Vagina (tissue), 2 donors: Measurements from ENCODE around the gene ANKZF1. TPM values are rescaled to one million over a fixed set of nuclear protein-coding genes. Genes with fewer than 3 reads are reported as not detected.

ENCODE experiments used
- DNase-seq, 2 donors: peaks; one replicate each; pipeline ENCODE4 v3.0.0-alpha.2; 2017; ENCODE audit errors: extremely low spot score in 2 of 2
- H3K27ac ChIP-seq: fragments of 200-600 bp; sonication (generic); one replicate; pipeline ENCODE4 v1.5.1; 2019
- H3K27me3 ChIP-seq: fragments of 200-600 bp; sonication (generic); one replicate; pipeline ENCODE4 v1.5.1; 2019
- H3K36me3 ChIP-seq, 2 donors: fragments of 200-600 bp; sonication (generic); one replicate each; pipeline ENCODE4 v1.5.1; 2017 to 2019
- H3K4me1 ChIP-seq: fragments of 200-600 bp; sonication (generic); one replicate; pipeline ENCODE4 v1.5.1; 2019
- H3K4me3 ChIP-seq, 2 donors: fragments of 200-600 bp; sonication (generic); 1 replicate in 1 of 2; 2 replicates in 1 of 2; pipeline ENCODE4 v1.5.1; 2016 to 2019
- H3K9me3 ChIP-seq: fragments of 200-600 bp; sonication (generic); one replicate; pipeline ENCODE4 v1.5.1; 2019
- CTCF ChIP-seq, 3 experiments: fragments of 450-650 bp in 2 of 3; fragments of 200-600 bp in 1 of 3; sonication (generic) in 1 of 3; IDR thresholded peaks; one replicate each; pipeline ENCODE4 v1.5.1; 2017 to 2019; ENCODE audit warnings: antibody characterized with exemption in 3 of 3, mild to moderate bottlenecking in 2 of 3, moderate library complexity in 2 of 3
- POLR2A ChIP-seq, 2 donors: fragments of 450-650 bp; IDR thresholded peaks; one replicate each; pipeline ENCODE4 v1.6.1; 2017; ENCODE audit warnings: antibody characterized with exemption in 2 of 2, mild to moderate bottlenecking in 2 of 2, moderate library complexity in 2 of 2
- POLR2AphosphoS5 ChIP-seq, 2 donors: sonication (generic); formaldehyde crosslinking; IDR thresholded peaks; one replicate each; pipeline ENCODE4 v1.9.0; 2017; ENCODE audit warnings: antibody characterized with exemption in 2 of 2, mild to moderate bottlenecking in 2 of 2, low read depth in 1 of 2; ENCODE audit not compliant: insufficient read depth in 1 of 2
- intact Hi-C: fragments of 100-400 bp; cut with DNase I; formaldehyde crosslinking; loops from one replicate; pipeline ENCODE4 v1.15.1; 2023
- total RNA-seq: library from RNA; depleted of rRNA; stranded (reverse); fragments of >200 nt; gene quantifications from one replicate; pipeline ENCODE4 v1.2.3, GENCODE V29; 2016

Gene ANKZF1
- total RNA-seq, 1 donor from 2014 or later: 98.7 TPM

- Histone ChIP-seq H3K4me3 (no peak overlapping the region), H3K27me3 (no peaks in the 10 kb centered on the region), H3K36me3 (no peaks in the 10 kb centered on the region), H3K27ac (peak overlapping the region; percentile 79), H3K4me1 (peaks cover 15% of the 10 kb centered on the region), H3K9me3 (no peaks in the 10 kb centered on the region)
- intact Hi-C loops: no loop called here
- TF ChIP-seq CTCF (IDR thresholded peaks at IDR 0.05): no peak
- no peak for TF ChIP-seq POLR2A (IDR thresholded peaks at IDR 0.05)
- TF ChIP-seq POLR2AphosphoS5 (IDR thresholded peaks at IDR 0.05; ENCODE audit: insufficient read depth in 1 of 2, low read depth in 1 of 2): peak in 1 of 2 donors; percentile 59
- no peak for DNase-seq
Measured at GRCh38 chr2:219273937-219274336, 44.3 kb downstream of the ANKZF1 start.

- DNase-seq: no peak
- TF ChIP-seq POLR2AphosphoS5 (IDR thresholded peaks at IDR 0.05; ENCODE audit: insufficient read depth in 1 of 2, low read depth in 1 of 2) (peak; percentile 23 to 57), CTCF (IDR thresholded peaks at IDR 0.05) (no peak)
- no peaks in the 10 kb centered on the region for H3K36me3 ChIP-seq
- H3K27ac ChIP-seq: peak overlapping the region; percentile 79
- H3K4me3 ChIP-seq: no peak overlapping the region
- intact Hi-C loops: no loop called here
- H3K27me3 ChIP-seq: no peaks in the 10 kb centered on the region
- no peaks in the 10 kb centered on the region for H3K9me3 ChIP-seq
- H3K4me1 ChIP-seq: peaks cover 15% of the 10 kb centered on the region
Measured at GRCh38 chr2:219274361-219274921, 44.8 kb downstream of the ANKZF1 start.

- peaks cover 0 to 24% of the 10 kb centered on the region in 2 donors for H3K36me3 ChIP-seq
- peak overlapping the region; percentile 100 for H3K27ac ChIP-seq
- H3K4me1 ChIP-seq: peaks cover 39% of the 10 kb centered on the region
- no peaks in the 10 kb centered on the region for H3K27me3 ChIP-seq
- TF ChIP-seq CTCF (IDR thresholded peaks at IDR 0.05) (peak; percentile 90 to 96 (median 95)), POLR2AphosphoS5 (IDR thresholded peaks at IDR 0.05; ENCODE audit: insufficient read depth in 1 of 2, low read depth in 1 of 2) (peak; percentile 51 to 72), POLR2A (IDR thresholded peaks at IDR 0.05) (no peak)
- H3K9me3 ChIP-seq: no peaks in the 10 kb centered on the region
- intact Hi-C loops: no loop called here
- peak overlapping the region in 1 of 2 donors; percentile 67 for H3K4me3 ChIP-seq
- DNase-seq: no peak
Measured at GRCh38 chr2:219277703-219278654, 48.4 kb downstream of the ANKZF1 start.

GRCh38 chr2:219278655-219279150, 49.1 kb downstream of the ANKZF1 start:
- no peak for DNase-seq
- Histone ChIP-seq H3K27ac (peak overlapping the region; percentile 100), H3K27me3 (no peaks in the 10 kb centered on the region), H3K4me1 (peaks cover 39% of the 10 kb centered on the region), H3K4me3 (peak overlapping the region; percentile 67 to 84), H3K9me3 (no peaks in the 10 kb centered on the region), H3K36me3 (peaks cover 0 to 31% of the 10 kb centered on the region in 2 donors)
- no peak for TF ChIP-seq POLR2A (IDR thresholded peaks at IDR 0.05)
- no peak for TF ChIP-seq CTCF (IDR thresholded peaks at IDR 0.05)
- no peak for TF ChIP-seq POLR2AphosphoS5 (IDR thresholded peaks at IDR 0.05; ENCODE audit: insufficient read depth in 1 of 2, low read depth in 1 of 2)
- intact Hi-C loops: loop anchor here (1.0 kb wide), 1 partner anchor 16 kb away; no protein-coding TSS in a partner anchor
